ENCODE measurements around the gene UPK1A.
"Not testable (repeated sequence)": the region's sequence is repeated elsewhere in the genome, so short reads cannot be mapped to it uniquely, and the experiment has no call there.

Gene UPK1A

DNA sequence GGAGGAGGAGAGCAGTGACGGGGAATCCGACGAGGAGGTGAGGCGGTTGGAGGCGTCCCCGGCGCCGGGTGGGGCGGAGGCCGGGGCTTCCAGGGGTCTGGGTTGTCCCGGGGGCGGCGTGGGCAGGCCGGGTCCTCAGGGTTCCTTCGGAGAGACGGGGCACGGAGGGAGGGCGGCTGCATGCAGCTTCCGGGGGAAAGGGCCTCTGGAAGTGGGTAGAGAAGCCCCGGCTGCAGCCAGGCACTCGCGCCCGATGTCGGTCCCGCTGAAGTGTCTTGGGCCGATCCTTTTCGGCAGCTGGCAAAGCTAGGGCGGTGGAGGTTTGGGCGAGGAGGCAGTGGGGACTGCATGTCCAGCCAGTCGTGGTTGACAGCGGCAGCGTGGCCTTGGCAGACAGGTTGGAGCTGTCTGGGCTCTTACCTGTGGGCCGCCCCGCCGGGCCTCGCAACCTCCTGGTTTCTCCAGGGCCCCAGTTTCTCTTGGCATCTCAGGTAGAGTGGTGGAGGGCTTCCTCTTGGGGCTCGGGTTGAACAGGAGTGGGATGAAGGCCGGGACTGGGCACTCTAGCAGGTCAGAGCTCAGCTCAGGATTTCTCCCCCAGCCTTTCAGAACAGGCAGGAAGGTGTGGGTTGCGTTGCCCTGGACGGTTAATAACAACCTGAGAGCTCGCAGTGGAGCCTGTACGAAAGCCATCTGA lies 52.2 kb downstream of the UPK1A start:
- DNase-seq = no peak

- DNase-seq = no peak
Measured at GRCh38 chr19:35719402-35720162, 53.3 kb downstream of the UPK1A start.

- DNase-seq = no peak
Measured at GRCh38 chr19:35720163-35720524, 53.8 kb downstream of the UPK1A start.

DNA sequence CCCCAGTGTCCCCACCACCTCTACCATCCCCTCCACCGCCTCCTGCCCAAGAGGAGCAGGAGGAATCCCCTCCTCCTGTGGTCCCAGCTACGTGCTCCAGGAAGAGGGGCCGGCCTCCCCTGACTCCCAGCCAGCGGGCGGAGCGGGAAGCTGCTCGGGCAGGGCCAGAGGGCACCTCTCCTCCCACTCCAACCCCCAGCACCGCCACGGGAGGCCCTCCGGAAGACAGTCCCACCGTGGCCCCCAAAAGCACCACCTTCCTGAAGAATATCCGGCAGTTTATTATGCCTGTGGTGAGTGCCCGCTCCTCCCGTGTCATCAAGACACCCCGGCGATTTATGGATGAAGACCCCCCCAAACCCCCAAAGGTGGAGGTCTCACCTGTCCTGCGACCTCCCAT lies 54.3 kb downstream of the UPK1A start:
- no peak for DNase-seq

GRCh38 chr19:35721374-35721773 lies 55.1 kb downstream of the UPK1A start:
- DNase-seq = no peak

DNA sequence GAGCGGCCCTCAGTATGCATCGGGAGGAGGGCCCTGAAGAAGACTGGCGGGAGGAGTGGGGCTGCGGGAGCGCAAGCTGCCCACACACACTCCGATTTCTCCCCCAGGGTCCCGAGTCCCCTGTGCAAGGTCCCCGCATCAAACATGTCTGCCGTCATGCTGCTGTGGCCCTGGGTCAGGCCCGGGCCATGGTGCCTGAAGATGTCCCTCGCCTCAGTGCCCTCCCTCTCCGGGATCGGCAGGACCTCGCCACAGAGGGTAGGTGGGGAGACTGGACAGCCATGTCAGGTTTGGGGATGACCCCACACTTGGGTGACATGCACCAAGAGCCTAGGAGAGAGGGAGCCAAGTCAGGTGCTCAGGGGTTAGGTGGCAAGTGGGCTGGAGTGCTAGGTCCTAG lies 56.1 kb downstream of the UPK1A start:
- no peak for DNase-seq

DNA sequence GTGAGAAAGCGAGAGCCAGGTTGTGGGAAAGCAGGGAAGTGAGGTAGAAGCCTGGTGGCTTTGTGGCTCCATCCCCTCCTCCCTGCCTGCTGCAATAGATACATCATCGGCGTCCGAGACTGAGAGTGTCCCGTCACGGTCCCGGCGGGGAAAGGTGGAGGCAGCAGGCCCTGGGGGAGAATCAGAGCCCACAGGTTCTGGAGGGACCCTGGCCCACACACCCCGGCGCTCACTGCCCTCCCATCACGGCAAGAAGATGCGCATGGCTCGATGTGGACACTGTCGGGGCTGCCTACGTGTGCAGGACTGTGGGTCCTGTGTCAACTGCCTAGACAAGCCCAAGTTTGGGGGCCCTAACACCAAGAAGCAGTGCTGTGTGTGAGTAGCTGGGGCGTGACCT lies 56.6 kb downstream of the UPK1A start:
- DNase-seq = no peak

DNA sequence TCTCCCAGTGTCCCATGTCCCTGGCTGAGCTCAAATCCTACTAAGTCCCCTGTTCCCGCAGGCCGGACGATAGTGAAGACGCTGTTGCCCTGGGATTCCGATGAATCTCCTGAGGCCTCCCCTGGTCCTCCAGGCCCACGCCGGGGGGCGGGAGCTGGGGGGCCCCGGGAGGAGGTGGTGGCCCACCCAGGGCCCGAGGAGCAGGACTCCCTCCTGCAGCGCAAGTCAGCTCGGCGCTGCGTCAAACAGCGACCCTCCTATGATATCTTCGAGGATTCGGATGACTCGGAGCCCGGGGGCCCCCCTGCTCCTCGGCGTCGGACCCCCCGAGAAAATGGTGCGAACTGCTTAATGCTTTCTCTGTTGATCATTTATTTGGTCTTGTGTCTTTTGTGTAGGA lies 57.4 kb downstream of the UPK1A start:
- DNase-seq = no peak

DNA sequence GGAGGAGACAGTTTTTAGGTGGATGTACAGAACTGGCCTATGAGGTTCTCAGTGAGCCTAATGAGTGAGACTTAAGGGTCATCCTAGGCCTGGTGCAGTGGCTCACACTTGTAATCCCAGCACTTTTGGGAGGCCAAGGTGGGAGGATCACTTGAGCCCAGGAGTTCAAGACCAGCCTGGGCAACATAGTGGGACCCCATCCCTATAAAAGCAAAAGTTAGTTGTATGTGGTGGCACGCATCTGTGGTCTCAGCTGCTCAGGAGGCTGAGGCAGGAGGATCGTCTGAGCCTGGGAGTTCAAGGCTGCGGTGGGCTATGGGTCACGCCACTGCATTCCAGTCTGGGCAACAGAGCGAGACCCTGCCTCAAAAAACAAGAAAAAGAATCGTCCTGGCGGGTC lies 57.8 kb downstream of the UPK1A start:
- DNase-seq = not testable (repeated sequence)

DNA sequence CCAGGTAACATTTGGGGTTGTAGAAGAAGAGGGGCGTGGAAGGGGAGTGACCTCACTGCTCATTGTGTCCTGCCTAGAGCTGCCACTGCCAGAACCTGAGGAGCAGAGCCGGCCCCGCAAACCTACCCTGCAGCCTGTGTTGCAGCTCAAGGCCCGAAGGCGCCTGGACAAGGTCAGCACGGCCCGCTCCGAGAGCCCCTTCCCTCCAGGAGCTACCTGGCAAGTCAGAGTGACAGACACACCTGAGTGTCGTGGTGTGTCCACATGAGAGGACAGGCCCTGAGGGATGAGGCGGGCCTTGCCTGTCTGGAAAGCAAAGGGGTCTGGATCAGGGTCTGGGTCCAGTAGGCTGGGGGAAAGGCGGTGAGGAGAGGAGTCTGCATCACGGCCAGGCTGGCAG lies 58.2 kb downstream of the UPK1A start:
- no peak for DNase-seq

- DNase-seq = no peak
Measured at GRCh38 chr19:35725216-35725861, 59.0 kb downstream of the UPK1A start.

GRCh38 chr19:35727053-35727955 lies 61.0 kb downstream of the UPK1A start:
- no peak for DNase-seq

All from NCI-H1092 (cell line).